HG03378 (cell line): ENCODE data around the gene MRPL24.
A peak's percentile ranks its signal among the peaks of the same experiment; 100 is the strongest.
"Not testable (repeated sequence)": the region's sequence is repeated elsewhere in the genome, so short reads cannot be mapped to it uniquely, and the experiment has no call there.

Experiments
- ATAC-seq: cut with Tn5 transposase; IDR thresholded peaks from one replicate; pipeline ENCODE4 v1.9.1; 2021; ENCODE audit warnings: mild to moderate bottlenecking, moderate library complexity; ENCODE audit not compliant: unreplicated experiment

The MRPL24 gene

DNA sequence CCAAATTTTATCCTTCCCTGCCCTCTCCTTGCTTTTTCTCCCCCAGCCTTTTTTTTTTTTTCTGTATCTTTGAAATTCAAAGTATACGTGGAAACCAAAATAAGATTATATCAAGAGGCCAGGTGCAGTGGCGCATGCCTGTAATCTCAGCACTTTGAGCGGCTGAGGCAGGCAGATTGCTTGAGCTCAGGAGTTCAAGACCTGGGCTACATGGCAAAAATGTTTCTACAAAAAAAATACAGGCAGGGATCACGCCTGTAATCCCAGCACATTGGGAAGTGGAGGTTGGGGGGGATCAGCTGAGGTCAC is 19.9 kb upstream of the MRPL24 start:
- ATAC-seq, result no peak

GRCh38 chr1:156760092-156760795 is 19.4 kb upstream of the MRPL24 start:
- no peak for ATAC-seq

DNA sequence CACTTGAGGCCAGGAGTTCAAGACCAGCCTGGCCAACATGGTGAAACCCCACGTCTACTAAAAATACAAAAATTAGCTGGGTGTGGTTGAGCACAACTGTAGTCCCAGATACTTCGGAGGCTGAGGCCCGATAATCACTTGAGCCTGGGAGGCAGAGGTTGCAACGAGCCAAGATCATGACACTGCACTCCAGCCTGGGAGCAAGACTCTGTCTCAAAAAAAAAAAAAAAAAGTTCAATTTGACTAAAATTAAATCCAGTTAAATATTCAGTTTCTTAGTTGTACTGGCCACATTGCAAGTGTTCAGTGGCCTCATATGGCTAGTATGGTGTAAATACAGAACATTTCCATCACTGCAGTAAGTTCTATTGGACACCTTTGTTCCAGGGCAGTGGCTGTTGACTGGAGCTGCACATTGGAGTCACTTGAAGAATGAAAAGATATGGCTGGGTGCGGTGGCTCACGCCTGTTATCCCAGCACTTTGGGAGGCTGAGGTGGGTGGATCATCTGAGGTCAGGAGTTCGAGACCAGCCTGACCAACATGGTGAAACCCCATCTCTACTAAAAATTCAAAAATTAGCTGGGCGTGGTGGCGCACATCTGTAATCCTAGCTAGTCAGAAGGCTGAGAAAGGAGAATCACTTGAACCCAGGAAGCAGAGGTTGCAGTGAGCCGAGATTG is 16.8 kb upstream of the MRPL24 start:
- ATAC-seq, result not testable (repeated sequence)

DNA sequence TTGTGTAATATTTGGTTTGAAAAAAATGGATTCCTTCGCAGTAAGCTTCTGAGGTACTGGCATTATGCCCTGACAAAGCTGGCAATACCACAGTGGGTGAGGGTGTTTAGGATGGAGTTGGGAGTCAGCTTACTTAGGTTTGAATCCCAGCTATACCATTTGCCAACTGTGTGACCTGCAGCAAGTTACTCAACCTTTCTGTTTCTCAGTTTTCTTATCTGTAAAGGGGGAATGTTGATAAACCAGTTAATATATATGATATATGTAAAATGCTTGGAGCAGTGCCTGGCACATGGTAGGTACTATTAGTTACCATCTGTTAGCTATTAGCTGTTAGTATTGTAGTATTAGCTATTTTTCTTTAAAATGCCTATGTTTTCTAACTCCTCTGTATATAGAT is 15.5 kb upstream of the MRPL24 start:
- no peak for ATAC-seq

DNA sequence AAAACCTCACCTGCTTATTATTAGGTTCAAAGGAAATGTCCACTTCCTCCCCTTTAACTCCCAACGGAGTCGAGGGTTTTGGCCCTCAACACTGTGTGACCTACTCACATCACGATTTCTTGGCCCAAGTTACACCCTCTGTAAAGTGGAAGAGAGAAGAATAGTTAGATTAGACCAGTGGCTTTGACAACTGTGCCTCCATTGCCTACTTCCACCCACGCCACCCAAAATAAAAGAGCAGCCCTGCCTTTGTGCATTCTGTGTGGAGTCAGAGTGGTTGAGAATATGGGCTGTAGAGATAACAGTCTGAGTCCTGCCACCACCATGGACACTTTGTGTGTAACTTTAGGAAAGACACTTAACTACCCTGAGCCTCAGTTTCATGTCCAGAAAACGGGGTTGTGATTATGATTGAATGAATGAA is 14.7 kb upstream of the MRPL24 start:
- no peak for ATAC-seq

DNA sequence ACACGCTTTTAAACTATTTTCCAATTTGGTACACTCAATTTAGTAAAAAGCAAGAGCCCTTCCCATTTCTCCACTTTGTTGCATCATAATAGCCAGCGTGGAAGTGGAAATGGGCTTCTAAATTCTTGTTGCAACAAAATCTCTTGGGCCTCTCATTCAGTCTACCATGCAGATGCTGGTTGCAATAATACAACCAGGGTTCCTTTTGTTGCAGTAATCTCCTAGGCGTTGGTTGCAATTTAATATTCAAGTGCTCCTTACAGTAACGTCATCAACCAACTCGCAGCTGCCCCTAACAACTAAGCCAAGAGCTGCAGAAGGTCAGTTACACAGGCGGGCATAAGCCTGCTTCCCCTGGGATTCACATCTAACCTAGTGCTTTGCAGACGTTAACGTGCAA is 13.3 kb upstream of the MRPL24 start:
- no peak for ATAC-seq

GRCh38 chr1:156752843-156753482 is 12.1 kb upstream of the MRPL24 start:
- ATAC-seq, result no peak

- peak; percentile 41 for ATAC-seq
Observed at GRCh38 chr1:156751757-156752481, 11.0 kb upstream of the MRPL24 start.

- ATAC-seq, result no peak
Observed at GRCh38 chr1:156751451-156751756, 10.5 kb upstream of the MRPL24 start, which contains the start of gene HDGF. Gene HDGF, minus strand, starts transcription at chr1:156751675. Its CDS starts 246 bp downstream, at chr1:156751429.

GRCh38 chr1:156750711-156751450 is 10.0 kb upstream of the MRPL24 start:
- ATAC-seq, result no peak

DNA sequence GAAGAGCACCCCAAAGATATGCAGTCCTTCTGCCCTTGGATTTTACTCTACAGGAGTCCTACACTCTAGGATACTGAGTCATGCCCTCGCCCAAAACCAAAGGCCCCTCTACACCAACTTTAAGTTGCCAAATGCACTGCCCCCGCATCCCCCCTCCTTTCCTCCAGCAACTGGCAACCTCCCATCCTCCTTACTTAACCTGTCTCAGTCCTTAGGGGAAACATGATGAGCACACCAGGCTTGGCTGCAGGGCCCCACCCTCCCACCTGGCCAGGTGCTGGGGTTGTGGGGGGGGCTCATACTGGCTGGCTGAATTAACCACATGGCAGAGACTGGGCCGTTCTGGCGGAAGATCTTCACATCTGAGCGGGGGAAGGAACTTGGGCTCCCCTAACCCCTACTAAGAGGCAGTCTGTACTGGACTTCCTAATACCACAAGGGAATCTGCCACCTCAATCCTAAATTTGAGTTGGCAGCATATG is 9.3 kb upstream of the MRPL24 start:
- ATAC-seq, result no peak

DNA sequence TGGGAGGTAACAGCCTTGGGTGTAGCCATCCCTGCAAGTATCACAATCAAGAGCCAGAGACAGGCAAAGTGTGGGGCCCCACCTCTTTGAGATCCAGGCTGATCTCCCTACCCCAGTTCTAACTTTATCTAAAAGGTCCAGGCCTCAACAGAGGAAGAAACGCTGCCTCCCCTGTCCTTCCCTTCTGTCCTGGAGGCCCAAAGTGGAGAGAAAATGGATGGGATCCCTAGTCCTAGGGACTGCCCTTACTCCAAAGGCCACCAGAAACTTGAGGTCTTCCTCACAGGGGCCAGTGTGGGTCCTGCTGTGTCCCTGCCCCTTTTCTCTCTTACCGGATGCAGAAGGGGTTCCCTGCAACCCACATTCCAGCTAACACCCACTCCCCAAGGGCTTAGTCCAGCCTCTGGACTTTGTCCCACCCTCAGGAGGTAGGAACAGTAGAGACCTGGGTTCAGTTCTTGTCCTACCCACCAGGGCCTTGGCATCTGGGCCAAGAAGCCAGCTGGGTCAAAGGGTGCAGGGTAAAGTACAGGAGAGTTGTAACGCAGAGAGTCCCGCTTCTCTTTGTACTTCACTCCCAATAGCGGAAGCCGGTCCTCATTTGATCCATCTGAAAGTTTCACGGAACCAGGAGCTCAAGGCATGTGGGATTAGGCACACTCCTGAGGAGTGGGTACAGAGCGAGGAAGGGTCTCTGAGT is 8.7 kb upstream of the MRPL24 start:
- ATAC-seq, result no peak

DNA sequence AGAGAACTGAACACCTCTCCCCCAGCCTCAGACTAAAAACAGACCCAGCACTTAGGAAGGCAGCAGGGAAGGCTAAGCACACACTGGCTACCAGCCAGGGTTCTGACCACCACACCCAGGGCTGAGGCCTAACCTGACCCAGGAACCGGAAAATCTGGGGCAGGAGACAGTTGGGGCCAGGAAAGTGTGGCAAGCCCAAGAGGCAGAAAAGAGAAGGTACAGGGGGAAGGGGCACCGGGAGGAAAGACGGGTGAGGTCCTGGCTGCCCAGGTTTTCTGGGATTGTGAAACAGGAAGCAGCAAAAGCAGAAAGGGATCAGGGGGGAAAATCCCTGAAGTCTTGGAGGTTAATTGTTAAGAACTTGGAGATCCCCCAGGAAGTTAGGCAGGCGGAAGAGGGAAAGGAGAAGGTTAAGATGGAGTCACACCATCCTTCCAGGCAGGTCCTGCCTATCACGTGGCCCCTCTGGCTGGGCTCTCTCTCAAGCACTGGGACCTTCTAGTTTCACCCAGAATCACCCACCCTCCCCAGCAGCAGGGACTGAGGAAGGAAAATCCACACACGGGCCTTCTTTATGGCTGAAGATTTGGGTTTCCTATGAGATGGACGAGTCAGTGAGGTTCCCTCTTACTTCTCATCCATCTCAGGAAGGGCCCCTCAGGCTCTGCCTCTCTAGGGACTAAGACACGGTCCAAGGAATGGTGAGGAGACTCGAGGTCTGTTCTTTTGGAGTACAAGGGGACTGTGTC is 8.0 kb upstream of the MRPL24 start:
- ATAC-seq, result no peak

GRCh38 chr1:156747742-156748669 is 7.1 kb upstream of the MRPL24 start:
- no peak for ATAC-seq

GRCh38 chr1:156746728-156747631 is 6.1 kb upstream of the MRPL24 start:
- no peak for ATAC-seq

GRCh38 chr1:156746406-156746727 is 5.5 kb upstream of the MRPL24 start:
- no peak for ATAC-seq

GRCh38 chr1:156745881-156746280 is 5.0 kb upstream of the MRPL24 start:
- ATAC-seq, result no peak
